GM19035 (cell line): ENCODE data around the gene NSFL1C.

Experiments
- ATAC-seq: cut with Tn5 transposase; IDR thresholded peaks from one replicate; pipeline ENCODE4 v1.9.1; 2021; ENCODE audit not compliant: unreplicated experiment

NSFL1C gene

DNA sequence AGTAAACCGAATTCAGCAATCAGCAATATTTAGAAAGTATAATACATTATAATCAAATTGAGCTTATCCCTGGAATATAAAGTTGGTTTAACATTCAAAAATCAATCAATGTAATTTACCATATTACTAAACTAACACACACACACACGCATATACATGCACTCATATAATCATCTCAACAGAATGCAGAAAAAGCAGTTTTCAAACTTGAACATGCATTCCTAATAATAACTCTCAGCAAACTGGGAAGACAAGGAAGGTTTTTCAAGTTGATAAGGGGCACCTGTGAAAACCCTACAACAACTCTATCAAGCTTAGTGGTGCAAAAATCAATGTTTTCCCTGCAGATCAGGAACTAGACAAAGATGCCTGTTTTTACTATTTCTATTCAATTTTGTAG lies 19.9 kb upstream of the NSFL1C start:
- ATAC-seq, result no peak

DNA sequence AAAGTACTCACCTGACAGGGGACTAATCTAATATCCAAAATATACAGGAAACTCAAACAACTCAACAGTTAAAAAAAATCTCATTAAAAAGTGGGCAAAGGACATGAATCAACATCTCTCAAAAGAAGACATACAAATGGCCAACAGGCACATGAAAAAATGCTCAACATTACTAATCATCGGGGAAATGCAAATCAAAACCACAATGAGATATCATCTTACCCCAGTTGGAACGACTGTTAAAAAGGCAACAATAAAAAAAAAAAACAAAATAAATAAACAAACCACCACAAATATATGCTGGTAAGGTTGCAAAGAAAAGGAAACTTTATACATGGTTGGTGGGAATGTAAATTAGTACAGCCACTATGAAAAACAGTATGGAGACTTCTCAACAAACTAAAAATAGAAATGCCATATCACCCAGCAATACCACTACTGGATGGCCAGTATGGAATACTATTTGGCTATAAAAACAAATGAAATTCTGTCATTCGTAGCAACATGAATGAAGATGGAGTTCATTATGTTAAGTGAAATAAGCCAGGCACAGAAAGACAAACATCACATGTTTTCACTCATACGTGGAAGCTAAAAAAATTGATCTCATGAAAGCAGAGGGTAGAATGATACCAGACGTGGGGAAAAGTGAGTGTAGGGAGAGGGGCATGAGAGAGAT lies 17.9 kb upstream of the NSFL1C start:
- no peak for ATAC-seq

DNA sequence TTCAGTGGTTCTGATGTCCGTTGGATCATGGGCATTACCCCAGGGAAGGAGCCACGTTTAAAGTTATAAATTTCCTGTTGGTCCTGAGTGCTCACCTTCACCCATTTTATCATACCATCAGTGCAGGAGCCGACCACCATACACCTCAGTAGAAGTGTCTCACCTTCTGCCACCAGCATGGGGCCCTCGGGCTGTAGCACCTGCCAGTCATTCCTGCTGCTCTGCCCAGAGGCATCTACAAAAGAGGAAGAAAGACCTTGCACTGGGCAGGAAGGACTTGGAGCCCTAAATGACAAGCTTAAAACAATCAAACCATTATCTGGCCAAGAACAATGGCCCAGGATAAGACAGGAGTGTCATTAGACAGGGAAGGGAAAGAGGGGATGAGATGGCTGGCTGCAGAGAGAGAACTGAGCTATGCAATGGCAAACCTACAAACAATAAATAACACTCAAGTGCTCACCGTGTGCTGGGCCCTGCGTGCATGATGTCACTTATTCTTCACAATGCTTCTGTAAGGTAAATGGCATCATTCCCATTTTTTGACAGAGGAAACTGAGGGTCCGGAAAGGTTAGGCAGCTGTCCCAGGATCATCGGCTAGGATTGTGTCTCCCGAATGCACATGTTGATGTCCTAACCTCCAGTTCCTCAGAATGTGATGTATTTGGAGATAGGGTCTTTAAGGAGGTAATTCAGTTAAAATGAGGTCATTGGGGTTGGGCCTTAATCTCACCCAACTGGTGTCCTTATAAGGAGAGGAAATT lies 13.4 kb upstream of the NSFL1C start:
- no peak for ATAC-seq

DNA sequence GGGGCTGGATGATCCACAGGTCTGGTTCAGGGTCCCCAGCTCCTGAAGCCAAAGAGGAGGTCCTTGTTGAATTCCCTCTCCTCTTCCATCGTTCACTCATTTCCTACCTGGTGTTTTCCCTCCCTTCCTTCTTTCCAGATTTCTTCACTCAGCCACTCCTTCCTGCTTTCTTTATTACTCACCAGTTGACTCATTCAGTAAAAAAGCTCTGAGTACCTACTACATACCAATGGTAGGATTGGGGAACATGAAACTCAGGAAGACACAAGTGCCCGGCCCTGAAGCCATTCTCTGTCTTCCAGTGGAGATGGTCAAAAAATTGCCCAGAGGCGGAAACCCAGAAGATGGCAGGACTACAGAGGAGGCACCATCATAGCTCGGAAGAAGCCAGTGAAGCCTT lies 11.9 kb upstream of the NSFL1C start:
- no peak for ATAC-seq

DNA sequence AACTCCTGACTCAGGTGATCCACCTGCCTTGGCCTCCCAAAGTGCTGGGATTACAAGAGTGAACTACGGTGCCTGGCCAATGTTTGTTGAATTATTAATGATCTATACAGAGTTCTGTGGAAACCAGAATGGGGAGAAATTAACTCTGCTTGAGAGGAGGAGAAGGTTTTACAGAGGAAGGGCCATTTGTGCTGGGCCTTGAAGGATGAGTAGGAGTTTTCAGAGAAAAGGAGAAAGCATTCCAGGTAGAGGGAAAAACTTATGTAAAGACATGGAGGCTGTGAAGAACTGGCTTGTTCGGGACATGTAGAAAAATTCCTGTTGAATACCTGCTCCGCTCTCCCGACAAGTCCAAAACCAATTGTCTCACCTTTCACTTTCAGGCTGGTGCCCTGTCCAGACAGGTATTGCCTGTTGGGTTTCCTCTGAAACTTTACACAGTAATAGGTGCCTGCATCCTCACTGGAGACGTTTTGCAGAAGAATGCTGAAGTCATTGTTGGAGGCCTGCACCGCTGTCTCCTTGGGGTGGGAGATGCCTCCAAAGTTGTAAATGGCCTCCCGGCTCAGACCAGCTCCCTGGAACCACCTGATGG lies 11.3 kb upstream of the NSFL1C start:
- no peak for ATAC-seq

DNA sequence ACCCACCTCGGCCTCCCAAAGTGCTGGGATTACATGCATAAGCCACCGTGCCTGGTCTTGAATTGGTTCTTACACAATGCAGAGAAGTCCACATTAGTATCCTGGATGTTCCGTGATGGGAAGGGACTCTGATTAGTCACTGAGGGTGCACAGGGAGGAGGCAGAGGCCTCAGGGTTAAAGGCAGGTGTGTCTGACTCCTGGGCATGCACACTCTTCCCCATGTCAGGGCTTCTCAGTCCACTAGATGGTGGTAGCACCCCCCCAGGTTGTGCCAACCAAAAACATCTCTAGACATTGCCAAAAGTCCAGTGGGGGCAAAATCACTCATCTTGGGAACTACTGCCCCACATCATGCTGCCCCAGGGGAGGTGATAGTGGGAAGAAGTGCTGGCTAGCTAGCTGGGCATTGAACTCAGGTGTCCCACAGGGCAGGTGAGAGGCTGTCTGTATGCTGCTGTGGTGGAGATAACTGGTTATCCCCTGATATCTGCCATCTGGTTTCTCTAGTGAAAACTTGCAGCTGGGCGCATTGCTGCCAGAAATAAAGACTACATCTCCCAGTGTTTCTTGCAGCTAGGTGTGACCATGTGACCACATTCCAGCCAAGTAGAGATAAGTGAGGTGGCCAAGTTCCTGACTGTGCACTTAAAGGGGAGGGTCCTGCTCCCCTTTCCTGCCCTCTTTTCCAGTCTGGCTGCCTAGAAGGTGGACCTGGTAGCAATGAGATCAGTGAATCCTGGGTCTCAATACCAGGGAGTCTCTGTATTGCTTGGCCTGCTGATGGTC lies 8.4 kb upstream of the NSFL1C start:
- ATAC-seq, result no peak

DNA sequence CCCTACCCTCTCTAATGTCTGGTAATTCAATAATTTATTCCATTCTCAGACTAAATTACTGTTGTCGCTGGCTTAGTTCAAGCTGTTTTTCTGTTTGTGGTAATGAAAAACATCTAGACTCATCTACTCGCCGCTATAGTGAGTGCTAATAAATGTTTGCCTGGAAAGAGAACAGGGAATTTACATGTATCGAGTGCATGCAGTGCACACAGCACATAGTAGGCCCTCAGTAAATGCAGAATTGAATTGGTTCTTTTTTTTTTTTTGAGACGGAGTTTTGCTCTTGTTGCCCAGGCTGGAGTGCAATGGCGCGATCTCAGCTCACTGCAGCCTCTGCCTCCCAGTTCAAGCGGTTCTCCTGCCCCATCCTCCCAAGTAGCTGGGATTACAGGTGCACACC lies 7.7 kb upstream of the NSFL1C start:
- no peak for ATAC-seq

DNA sequence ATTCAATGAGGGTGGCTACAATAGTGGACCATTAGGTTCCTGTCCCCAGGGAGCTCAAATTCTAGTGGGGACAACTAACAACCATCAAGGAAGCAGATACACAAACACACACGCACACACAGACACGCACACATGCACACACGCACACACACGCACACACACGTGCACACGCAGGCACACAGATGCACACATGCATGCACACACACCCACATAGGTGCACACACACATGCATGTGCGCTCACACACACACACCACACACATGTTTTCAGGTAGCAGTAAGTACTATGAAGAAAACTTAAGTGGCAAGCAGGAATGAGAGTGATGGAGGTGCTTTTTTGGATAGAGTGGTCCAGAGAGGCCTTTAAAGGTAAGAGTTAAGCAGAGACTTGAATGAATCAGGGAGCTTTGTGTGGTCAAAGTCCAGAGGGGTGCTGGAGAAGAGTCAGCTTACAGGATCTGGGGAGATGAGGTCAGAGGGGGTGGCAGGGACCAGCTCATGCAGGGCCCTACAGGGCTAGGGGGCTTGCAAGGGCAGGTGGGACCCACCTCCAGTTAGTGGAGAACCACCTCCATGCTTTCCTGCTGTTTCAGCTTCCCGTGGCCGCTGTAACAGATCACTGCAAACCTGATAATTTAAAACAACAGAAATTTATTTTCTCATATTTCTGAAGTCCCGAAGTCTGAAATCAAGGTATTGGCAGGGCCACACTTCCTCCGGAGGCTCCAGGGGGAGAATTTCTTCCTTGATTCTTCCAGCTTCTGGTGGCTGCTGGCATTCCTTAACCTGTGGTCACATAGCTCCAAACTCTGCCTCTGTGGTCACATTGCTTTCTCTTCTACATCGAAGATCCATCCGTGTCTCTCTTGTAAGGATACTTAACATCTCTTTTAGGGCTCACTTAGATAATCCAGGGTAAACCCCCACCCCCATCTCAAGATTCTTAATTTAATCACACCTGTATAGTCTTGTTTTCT lies 6.9 kb upstream of the NSFL1C start:
- no peak for ATAC-seq

DNA sequence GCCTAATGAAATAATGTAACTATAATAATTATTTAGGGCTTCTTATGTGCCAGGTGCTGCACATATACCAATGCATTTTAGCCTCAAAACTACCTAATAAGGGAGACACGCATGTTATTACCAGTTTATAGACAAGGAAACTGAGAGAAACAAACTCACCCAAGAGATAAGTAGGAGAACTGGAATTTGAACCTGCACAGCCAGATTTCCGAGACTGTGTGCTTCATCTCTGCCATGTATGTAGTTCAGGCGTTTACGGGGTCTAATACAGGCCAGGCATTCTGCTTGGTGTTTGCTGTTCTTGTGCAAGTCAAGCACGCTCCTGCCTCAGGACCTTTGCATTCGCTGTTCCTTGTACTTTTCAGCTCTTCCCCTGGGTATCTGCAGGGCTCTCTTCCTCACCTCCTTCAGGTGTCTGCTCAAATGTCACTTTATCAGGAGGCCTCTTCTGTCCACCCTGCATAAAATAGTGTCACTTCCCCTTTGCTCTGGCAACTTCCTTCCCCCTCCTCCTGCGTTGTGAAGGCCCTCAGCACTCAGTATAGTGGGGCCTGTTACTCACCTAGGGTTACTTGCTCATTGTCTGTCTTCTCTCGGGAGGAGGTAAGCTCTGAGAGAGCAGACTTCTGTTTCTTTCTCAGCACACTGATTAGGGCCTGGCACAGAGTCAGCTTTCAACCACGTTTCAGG lies 6.1 kb upstream of the NSFL1C start:
- no peak for ATAC-seq

DNA sequence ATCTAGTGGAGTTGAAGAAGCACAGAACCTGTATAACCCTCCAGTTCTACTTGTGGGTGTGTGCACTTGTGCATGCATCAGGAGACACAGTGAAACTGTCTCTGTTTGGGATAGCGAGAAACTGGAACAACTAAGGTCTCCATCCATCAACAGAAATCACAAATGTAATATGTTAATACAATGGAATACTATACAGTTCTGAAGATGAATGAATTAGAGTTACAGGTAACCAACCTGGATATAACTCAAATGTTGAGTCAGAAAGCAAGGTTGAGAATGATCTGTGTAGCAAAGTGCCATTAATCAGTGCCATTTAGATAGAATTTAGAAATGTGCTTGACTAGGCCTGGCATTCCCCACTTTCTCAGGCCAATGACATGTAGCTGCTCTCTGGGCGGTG lies 4.6 kb upstream of the NSFL1C start:
- ATAC-seq, result no peak

DNA sequence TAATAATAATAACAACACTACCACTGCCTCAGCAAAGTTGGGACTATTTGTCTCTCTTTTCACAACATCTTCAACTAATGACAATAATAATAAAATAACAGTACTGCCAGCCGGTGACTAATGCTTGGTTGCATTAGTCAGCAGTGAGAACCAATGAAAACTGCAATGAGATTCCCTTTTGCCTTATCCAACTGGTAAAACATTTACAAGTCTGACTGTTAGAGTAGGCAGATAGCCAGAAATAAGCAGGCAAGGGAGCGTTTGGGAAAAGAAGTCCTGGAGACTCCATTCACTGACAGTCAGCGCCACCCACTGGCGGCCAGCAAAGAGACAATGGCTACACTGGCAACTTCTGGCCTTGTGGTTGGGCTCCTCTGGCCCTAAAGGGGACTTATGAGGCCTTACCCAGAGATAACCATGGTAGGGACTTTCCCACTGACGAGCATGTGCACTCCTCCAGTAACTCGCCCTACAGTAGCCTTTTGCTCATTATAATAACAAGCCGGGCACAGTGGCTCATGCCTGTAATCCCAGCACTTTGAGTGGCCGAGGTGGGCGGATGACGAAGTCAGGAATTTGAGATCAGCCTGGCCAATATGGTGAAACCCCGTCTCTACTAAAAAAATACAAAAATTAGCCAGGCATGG lies 3.4 kb upstream of the NSFL1C start:
- ATAC-seq, result no peak

DNA sequence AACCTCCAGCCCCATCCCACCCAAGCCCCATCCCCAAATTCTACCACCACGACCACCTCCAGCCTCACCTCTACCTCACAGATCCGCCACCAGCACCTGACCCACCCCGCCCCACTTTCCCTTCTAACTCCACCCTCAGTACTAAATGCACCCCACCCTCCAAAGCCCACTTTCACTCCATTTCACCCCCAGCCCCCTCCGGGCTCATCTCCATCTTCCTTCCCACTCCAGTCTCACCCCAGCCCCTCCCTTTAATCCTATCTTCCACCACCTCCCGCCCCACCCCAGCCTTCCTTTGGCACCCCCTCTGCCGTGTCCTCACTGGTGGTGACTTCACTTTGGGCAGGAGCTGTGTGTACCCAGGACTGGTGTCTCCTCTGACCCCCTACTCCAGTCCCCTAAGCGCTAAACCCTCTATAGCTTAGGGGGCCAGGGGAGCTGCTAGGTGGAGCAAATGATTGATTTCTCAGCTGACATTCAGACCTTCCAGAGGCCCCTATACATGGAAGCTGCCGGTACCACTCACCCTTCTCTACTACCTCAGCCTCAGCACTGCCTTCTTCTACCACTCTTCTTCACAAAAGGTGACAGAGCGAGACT lies 2.8 kb upstream of the NSFL1C start:
- ATAC-seq, result no peak

DNA sequence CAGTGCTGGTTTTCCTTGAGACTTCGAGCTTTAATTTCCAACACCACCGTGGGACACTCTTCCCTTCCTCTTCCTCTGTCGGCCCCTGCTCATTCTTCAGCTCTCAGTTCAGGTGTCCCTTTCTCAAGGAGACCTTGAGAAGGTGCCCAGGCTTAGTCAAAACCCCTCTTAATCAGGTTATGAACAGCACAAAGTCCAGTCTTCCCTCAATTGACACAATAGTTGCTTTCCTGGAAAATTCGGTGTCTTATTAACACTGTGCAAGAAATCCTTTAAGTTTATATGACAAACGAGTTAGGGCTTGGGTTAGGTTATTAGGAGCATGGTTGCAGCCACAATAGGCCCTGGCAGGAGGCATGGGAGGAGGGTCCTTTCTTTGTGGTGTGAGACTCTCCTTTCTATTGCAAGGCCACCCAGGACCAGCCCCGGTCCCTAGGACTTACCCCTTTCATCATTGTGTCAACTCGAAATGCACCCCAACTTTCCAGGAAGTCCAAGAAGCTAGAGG lies 1.5 kb upstream of the NSFL1C start:
- no peak for ATAC-seq

DNA sequence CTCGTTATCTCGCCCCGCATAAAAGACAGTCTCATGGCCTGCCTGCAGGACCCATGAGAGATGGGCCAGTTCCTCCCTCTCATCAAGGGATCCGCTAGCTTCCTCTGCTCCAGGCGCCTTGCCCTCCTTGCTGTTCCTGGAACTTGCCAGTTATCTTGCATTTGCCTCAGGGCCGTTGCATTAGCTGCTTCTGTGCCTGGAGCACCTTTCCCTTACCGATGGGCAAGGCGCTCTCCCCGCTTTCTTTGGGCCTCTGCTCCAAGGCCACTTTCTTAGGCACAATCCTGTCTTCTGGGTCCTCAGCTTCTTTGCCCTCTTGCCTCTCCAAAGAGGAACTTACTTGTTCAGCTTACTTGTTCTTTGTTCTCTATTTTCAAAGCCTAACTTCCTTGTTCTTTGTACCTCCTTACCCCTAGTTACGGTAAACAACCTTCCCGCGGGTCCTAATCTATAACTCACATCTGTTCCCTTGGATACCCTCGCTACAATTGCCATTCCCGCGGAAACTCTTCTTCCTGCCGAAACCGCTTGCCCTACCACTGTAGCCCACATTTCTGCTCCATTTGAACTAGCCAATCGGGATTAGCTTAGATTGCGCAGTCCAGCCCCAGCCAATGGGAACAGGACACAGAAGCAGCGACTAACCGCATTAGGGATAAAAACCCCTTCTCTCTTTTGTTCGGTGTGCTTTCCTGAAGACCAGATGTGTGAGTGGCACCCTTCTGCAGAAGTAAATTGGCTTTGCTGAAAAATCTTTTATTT lies 887 bp upstream of the NSFL1C start:
- no peak for ATAC-seq

DNA sequence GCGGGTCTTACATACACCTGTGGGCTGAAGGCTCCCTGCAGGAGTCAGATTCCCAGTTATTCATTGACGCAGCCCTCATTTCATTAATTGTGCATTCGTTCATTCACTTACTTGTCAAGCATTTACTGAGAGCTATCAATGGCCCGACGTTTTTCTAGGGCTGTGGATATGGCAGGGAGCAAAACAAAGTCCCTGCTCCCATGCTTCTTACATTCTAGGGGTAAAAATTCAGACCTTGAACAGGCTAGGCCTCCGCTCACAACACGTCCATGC lies 369 bp upstream of the NSFL1C start:
- ATAC-seq, result no peak

DNA sequence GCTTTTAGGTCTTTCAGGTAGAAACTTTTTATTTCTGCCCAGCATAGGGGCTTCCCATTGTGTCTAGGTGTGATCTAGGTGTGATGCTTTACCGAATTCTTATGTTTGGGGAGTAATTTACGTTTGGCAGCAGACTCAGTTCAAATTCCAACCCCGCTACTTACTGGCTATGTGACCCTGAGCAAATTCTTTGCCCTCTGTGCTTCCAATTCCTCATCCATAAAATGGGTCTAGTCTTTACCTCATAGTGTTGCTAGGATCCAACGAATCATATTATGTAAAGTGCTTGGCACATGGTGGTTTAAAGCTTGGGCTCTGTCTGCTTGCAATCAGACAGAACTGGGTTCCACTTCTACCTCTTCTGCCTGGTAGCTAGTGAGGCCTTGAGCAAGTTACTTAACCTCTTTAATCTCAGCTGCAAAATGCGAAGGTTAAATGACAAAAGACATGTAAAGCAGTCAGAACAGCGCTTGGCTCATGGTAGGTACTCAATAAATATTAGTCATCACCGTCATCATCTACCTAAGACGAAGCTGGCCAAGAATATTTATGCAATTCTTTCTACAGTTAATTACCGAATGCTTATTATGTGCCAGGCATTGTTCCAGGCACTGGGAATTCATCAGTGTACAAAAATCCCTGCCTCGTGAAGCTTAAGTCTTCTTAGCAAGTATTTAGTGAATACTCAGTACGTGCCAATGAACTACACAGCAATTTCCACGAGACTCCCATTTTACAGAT lies 1.0 kb downstream of the NSFL1C start:
- no peak for ATAC-seq

DNA sequence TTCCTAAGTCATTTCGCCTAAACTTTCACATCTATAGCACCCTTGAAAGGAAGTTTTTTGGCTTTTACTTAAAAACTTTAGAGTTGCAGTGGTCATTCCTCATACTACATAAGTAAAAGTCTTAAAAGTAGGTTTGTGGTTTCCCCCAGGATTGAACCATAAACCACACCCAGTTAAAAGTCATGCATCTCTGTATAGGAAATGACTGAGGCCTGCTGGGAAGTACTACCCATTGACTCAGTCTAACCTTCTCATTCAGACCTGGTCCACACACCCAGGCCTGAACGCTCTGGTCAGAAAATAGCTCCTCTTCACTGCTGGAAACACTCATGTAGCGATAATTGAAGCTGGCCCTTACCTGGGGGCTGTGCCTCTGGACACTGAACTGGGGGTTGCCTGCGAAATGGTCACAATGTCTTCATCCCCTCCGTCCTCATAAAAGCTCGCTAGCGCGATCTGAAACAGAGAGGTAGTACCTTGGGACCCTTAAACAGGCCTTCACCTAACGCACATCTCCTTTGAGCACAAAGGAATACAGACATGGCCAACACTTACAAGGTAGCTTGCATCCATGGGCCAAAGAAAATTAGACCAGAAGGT lies 2.6 kb downstream of the NSFL1C start:
- ATAC-seq, result no peak
